ENCODE measurements around the gene PPP1R11.
"Not testable (repeated sequence)": the region's sequence is repeated elsewhere in the genome, so short reads cannot be mapped to it uniquely, and the experiment has no call there.

Gene PPP1R11

DNA sequence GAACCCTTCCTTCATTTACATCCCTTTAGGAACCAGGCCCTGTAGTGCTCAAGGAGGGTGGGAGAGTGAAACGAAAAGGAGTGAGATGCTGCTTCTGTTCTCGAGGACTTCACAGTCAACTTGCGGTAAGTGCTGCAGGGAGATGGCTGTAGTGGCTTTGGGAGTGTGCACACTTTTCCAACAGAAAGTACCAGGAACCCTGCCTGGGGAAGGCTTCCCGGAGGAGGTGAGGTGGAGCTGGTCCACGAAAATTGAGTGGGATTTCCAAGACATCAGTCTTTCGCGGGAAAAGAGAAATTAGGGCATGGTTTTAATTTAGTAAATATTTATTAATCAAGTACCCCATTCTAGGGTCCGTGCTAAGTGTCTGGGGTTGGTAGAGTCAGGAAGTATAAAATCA, 33.2 kb downstream of the PPP1R11 start:
- DNase-seq: no peak

- DNase-seq: peak; percentile 52
Measured at GRCh38 chr6:30100585-30101443, 33.8 kb downstream of the PPP1R11 start.

DNA sequence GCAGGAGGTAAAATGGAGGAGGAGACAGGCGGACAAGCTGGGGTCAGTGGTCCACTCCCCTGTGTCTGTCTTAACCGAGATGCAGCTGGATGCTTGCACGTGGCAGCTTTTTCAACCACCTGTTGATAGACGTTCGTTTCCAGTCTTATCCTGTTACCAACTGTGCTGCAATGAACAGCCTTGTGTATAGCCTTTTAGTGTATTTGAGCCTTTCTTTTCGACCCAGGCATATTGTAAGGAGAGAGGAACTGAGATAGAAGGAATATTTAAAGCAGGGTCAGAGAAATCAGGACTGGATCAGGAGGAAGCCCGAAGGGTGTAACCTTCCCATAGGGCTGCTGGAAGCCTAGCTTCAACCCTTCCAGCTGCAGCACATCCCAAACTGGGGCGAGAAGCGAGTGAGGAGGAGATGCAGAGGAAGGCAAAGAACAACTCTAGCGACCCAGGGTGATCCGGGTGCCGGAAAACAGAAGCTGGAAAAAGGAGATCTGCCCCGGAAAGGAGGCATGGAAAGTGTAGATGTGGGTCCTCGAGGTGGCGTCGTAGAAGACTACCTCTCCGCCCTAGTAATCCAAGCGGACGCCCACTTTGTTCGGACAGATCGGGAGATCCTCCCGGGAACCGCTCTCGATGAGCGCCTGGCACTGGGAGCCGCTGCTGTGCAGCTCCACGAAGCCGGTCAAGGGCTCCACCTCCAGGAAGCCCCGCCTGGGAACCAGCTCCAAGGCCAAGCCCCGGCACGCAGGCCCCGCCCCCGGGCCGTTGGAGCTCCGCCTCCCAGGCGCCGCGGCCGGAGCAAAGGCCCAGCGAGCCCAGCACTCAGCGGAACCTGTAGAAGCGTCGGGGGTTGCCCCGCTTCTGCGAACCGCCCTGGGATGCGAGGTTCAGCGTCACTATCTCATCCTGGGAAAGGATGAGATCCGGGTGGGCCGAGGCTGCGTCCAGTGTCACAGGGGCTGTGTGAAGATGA, 34.7 kb downstream of the PPP1R11 start:
- peak; percentile 87 for DNase-seq

GRCh38 chr6:30102414-30102969, 35.5 kb downstream of the PPP1R11 start:
- DNase-seq: peak; percentile 31

DNA sequence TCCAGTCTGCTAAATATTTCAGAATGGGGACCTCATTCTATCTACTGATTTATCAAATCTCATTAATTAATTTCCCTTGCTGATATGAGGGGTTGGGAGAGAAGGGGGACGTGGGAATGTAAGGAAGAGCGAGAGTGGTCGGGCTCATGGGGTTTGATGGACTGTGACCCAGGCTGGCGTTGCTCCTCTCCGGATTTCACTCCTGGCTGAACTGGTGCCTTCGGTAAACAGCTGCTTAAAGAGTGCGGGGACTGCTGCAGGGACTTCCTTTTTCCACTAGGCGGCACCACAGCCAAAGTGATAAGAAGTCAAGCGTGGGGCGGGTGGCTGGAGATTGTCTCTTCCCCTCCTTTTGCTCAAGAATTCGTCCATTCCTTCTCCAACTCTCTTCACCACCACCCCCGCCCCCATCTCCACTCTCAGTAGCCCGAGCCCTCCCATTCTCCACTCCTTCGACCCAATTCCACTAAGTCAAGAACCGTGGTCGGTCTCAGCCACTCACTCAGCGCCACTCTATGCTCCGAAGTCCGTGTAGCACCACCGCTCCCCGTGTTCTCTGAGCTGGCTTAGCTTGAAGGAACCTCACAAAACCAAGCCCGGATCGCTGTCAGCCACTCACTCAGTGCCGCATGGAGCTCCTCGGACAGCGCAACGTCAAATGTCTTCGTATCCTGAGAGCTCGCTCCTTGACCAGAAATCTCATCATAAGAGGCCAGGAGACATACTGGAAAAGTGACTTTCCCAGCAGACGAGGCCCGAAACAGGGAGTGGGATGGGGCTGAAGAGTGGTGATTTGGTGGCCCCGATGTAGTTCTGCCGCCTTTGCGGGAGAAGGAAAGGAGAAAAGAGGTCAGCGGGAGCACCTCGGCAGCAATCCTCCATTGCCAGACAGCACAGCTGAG, 36.2 kb downstream of the PPP1R11 start:
- DNase-seq: peak; percentile 79

DNA sequence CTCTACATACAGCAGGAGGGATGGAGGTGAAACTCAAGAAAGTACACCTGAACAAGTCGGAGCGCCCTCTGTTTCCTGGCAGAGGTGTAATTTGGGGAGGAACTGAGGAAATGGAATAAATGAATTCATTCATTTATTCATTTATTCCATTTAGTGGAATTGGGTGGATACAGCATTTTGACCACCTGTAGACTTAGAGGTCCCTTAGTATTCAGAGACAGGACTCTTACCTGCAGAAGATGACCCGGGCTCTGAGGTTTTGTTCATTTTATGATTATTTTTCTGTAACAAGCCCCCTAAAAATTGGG, 36.8 kb downstream of the PPP1R11 start:
- no peak for DNase-seq

DNA sequence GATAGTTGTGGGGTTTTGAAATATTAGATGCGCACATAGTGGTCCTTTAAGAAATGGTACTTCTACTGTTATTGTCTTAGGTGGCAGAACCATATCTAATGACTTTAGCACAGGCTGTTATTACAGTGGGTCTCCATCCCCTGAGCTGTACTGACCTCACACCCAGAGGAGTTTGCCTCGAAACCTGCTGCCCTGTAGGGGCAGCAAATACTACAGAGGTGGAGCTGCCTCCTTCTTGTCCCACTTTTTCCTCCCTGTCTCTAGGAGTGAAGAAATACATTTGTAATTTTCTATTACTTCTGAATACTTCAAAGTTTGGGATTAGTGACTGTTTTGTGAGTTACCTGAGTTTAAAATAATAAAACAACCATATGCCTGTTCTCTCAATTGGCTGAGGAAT, 37.7 kb downstream of the PPP1R11 start:
- DNase-seq: no peak

- no peak for DNase-seq
Measured at GRCh38 chr6:30111266-30111856, 44.4 kb downstream of the PPP1R11 start.

- DNase-seq: no peak
Measured at GRCh38 chr6:30112402-30112994, 45.5 kb downstream of the PPP1R11 start.

DNA sequence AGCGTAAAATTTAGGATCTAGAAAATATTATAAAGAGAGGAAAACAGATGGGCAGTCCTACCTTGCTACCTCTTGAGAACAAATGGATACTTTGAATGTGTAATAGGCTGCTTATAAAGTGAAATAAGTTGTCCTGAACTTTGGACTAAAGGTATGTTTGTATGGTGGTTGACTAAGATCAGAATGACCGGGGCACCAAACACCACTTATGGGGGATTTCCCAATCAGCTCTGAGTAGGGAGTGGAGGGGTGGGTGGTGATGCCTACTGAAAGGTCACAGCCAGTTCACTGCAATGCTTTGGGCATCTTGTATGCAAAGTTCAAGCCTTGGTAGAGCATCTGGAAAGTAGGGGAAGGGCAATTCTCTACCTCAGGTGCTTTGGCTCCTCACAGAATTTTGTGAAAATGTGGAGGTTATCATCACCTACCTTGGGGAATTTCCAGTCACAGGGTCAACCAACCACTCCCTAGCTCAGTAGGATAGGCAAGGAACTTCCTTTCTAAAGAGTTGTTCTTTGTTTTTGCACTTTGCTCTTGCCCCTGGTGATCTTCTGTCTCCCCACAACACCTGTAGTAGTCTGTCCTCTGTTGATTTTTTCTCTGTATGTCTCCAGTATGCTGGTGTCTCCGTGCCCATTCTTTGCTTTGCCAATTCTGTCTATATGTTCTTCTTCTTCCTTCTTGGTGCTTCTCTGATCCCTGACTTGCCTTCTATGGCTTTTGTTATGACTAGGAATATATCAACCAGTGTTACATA, 46.2 kb downstream of the PPP1R11 start, which contains the start of gene TRIM31:
Gene TRIM31, minus strand, starts transcription at position 88 of the 757 bp plus-strand sequence. CDS start 285 bp downstream, outside the sequence.
- no peak for DNase-seq

- DNase-seq: no peak
Measured at GRCh38 chr6:30113841-30114240, 46.8 kb downstream of the PPP1R11 start.

GRCh38 chr6:30116724-30117123, 49.7 kb downstream of the PPP1R11 start:
- no peak for DNase-seq

- not testable (repeated sequence) for DNase-seq
Measured at GRCh38 chr6:30118691-30119090, 51.7 kb downstream of the PPP1R11 start.

Measured in NCI-H226 (cell line).